ENCODE data around the gene XKR8.
A peak's percentile ranks its signal among the peaks of the same experiment; 100 is the strongest.

The XKR8 gene

DNA sequence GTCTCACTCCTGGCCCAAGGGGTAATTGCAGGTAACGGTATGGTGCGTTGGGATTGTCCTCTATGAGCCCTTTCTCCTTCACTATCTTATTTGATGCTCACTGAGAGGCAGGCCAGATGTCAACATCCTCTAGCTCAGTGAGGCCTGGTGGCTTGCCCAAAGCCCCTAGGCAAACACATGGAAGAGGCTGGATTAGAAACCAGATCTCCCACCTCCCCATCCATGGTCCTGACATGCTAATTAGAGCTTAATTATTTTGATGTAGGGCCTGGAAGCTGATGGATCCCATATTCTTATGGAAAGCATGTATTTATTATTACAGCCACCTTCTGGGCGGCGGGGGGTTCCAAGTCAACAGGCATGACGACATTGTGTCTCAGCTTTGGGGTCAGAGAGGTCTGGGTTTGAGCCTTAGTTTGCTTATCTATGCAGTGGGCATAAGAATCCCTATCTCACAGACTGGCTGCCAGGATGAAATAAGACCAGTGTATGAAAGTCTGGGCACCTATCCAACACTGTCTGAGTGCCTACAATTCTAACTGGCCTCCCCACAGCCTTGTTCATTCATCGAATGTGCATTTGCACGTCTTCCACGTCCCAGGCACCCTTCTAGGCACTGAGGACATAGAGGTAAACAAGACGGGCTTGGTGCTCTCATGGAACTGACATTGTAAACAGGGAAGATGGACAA lies 18.8 kb upstream of the XKR8 start:
- TF ChIP-seq SIN3A (IDR thresholded peaks at IDR 0.05; ENCODE audit: borderline replicate concordance, insufficient read depth, low read length) (no peak), TAF1 (IDR thresholded peaks at IDR 0.05; ENCODE audit: borderline replicate concordance, insufficient read depth, low read length) (no peak), FOXP2 (optimal IDR thresholded peaks at IDR 0.05; ENCODE audit: borderline replicate concordance, extremely low read depth, extremely low read length, insufficient read depth) (no peak), POLR2AphosphoS5 (IDR thresholded peaks at IDR 0.05; ENCODE audit: low read depth, low read length) (no peak)
- TF ChIP-seq, protein P1, sequence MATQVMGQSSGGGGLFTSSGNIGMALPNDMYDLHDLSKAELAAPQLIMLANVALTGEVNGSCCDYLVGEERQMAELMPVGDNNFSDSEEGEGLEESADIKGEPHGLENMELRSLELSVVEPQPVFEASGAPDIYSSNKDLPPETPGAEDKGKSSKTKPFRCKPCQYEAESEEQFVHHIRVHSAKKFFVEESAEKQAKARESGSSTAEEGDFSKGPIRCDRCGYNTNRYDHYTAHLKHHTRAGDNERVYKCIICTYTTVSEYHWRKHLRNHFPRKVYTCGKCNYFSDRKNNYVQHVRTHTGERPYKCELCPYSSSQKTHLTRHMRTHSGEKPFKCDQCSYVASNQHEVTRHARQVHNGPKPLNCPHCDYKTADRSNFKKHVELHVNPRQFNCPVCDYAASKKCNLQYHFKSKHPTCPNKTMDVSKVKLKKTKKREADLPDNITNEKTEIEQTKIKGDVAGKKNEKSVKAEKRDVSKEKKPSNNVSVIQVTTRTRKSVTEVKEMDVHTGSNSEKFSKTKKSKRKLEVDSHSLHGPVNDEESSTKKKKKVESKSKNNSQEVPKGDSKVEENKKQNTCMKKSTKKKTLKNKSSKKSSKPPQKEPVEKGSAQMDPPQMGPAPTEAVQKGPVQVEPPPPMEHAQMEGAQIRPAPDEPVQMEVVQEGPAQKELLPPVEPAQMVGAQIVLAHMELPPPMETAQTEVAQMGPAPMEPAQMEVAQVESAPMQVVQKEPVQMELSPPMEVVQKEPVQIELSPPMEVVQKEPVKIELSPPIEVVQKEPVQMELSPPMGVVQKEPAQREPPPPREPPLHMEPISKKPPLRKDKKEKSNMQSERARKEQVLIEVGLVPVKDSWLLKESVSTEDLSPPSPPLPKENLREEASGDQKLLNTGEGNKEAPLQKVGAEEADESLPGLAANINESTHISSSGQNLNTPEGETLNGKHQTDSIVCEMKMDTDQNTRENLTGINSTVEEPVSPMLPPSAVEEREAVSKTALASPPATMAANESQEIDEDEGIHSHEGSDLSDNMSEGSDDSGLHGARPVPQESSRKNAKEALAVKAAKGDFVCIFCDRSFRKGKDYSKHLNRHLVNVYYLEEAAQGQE (IDR thresholded peaks at IDR 0.05; ENCODE audit: insufficient read depth in 1 of 2, low read depth in 2 of 2, low read length in 2 of 2), result 0 out of 4 replicates have a peak, but pooled peaks of 1 of the 2 experiments have one; percentile 18

DNA sequence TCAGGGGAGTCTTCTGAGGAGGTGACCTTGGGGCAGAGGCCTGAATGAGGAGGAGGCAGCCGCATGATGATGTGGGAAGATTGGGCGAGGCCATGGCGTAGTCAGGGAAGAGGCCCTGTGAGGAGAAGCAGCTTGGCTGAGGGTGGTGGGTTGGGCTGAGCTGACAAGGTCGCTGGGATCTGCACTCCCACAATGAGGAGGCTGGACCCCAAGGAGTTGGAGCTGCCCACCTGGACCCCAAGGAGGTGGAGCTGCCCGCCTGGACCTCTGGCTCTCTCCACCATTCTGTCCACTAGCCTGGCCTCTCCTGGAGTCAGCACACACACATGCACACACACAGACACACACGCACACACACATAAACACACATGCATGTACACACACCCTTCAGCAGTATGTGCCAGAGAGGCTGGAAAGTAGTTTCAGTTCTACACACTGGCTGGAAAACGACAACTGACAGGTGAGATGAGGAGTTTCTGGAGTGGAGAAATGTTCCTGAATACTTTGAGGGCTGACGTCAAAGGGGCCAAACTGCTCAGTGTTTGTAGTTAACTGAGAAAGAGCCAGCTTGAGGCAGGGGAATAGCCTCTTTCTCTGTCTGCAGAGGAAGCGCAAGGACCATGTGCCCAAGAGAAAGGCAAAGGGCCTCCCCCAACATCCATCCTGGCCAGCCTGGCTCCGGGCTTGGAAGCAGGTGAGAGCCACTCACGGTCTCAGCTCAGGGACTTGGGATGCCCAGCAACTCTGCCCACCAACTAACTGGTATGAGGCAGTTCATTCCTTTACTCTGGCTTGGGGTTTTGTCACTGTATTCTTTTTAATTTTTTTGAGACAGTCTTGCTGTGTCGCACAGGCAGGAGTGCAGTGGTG lies 17.9 kb upstream of the XKR8 start:
- TF ChIP-seq TAF1 (IDR thresholded peaks at IDR 0.05; ENCODE audit: borderline replicate concordance, insufficient read depth, low read length) (no peak), SIN3A (IDR thresholded peaks at IDR 0.05; ENCODE audit: borderline replicate concordance, insufficient read depth, low read length) (no peak), POLR2AphosphoS5 (IDR thresholded peaks at IDR 0.05; ENCODE audit: low read depth, low read length) (no peak), FOXP2 (optimal IDR thresholded peaks at IDR 0.05; ENCODE audit: borderline replicate concordance, extremely low read depth, extremely low read length, insufficient read depth) (no peak)
- TF ChIP-seq, protein P1 (IDR thresholded peaks at IDR 0.05; ENCODE audit: insufficient read depth in 1 of 2, low read depth in 2 of 2, low read length in 2 of 2), result no peak

DNA sequence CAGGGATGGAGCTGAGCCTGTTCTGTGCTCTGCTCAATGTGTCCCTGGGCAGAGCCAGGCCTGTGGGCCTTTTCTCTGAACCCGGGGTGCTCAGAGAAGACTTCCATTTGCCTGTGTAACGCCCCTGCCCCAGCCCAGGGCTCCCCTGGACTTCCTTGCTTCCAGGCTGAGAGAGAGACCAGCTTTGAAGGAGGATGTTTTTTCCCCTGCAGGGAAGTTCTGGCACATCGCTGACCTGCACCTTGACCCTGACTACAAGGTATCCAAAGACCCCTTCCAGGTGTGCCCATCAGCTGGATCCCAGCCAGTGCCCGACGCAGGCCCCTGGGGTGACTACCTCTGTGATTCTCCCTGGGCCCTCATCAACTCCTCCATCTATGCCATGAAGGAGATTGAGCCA lies 14.8 kb upstream of the XKR8 start:
- TF ChIP-seq SIN3A (IDR thresholded peaks at IDR 0.05; ENCODE audit: borderline replicate concordance, insufficient read depth, low read length), result no peak
- TF ChIP-seq, protein P1 (IDR thresholded peaks at IDR 0.05; ENCODE audit: insufficient read depth in 1 of 2, low read depth in 2 of 2, low read length in 2 of 2), result no peak
- no peak for TF ChIP-seq POLR2AphosphoS5 (IDR thresholded peaks at IDR 0.05; ENCODE audit: low read depth, low read length)
- TF ChIP-seq TAF1 (IDR thresholded peaks at IDR 0.05; ENCODE audit: borderline replicate concordance, insufficient read depth, low read length), result no peak
- no peak for TF ChIP-seq FOXP2 (optimal IDR thresholded peaks at IDR 0.05; ENCODE audit: borderline replicate concordance, extremely low read depth, extremely low read length, insufficient read depth)

DNA sequence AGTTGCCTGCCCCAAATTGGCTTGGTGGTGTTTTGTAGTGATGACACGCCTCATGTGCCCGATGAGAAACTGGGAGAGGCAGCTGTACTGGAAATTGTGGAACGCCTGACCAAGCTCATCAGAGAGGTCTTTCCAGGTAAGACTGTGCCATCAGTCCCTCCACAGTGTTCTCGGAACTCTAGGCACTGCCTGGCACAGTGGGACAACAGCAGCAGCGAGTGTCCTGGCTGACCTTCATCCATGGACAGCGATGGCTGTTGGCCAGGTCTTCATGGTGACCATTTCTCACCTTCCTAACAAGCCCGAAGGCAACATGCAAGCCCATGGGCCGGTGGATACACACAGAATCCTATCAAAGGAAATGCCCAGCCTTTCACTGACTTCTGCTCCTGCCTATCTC lies 10.7 kb upstream of the XKR8 start:
- TF ChIP-seq SIN3A (IDR thresholded peaks at IDR 0.05; ENCODE audit: borderline replicate concordance, insufficient read depth, low read length) (no peak), POLR2AphosphoS5 (IDR thresholded peaks at IDR 0.05; ENCODE audit: low read depth, low read length) (no peak), FOXP2 (optimal IDR thresholded peaks at IDR 0.05; ENCODE audit: borderline replicate concordance, extremely low read depth, extremely low read length, insufficient read depth) (no peak), TAF1 (IDR thresholded peaks at IDR 0.05; ENCODE audit: borderline replicate concordance, insufficient read depth, low read length) (no peak)
- TF ChIP-seq, protein P1 (IDR thresholded peaks at IDR 0.05; ENCODE audit: insufficient read depth in 1 of 2, low read depth in 2 of 2, low read length in 2 of 2), result no peak
